Stimulated activated CD8-positive, alpha-beta memory T cell treated with anti-CD3 and anti-CD28 coated beads, Interleukin-4, amount 100 ng/mL, for 24 hours (primary cell): ENCODE data around the gene SCN8A.
A peak's percentile ranks its signal among the peaks of the same experiment; 100 is the strongest.

Source experiments
- DNase-seq: peaks from one replicate; pipeline ENCODE4 v3.0.0-alpha.2; 2020; ENCODE audit warnings: low read depth

SCN8A gene

GRCh38 chr12:51833448-51834227, 242.6 kb downstream of the SCN8A start:
- DNase-seq, result no peak

GRCh38 chr12:51834411-51834810, 243.4 kb downstream of the SCN8A start:
- no peak for DNase-seq

DNA sequence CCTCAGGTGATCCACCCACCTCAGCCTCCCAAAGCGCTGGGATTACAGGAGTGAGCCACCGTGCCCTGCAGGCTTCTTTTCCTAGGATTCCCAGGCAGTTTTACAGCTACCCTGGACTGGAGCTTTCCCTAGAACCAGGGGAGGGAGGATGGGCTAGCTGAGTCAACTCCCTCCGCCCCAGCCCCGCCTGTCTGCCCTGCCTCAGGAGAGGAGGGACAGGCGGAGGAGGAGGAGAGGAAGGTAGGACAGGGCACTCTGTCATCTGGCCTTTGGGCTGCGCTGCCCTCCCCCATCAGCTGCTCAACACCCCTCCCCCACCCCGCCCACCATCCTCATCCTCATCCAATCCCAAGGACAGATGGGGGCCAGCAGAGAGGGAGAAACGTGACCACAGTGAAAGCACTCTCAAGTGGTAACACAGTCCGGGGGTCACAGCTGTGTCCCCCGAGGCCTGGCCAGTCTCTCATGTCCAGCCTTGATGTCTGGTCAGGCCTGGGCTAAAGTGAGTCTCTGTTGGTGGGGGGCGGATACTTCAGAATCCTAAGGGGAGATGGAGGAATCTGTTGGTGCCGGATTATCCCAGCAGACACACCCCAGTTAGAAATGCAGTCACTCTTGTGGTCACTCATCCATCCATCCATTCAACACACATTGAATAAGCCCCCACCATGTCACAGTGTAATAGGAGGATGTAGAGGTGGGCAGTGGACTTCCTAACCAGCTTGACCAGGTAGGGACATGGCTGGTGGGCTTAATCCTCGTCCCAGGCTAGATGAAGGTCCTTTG, 245.2 kb downstream of the SCN8A start:
- no peak for DNase-seq

DNA sequence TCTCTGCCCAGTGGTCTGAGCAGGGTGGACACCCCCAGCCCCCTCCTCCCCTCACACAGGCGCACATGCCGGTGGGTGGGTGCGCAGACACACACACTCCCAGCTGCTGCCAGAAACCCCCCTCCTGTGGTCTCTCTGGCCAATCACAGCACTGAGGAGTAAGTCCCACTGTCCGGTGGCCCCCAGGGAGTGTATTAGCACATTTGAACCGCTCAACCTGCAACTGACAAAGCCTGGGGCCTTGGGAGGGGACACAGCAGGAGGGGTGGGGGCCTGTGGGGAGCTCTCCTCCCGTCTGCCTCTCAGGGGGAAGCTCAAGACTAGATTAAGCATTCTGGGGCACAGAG, 245.8 kb downstream of the SCN8A start:
- DNase-seq, result no peak

DNA sequence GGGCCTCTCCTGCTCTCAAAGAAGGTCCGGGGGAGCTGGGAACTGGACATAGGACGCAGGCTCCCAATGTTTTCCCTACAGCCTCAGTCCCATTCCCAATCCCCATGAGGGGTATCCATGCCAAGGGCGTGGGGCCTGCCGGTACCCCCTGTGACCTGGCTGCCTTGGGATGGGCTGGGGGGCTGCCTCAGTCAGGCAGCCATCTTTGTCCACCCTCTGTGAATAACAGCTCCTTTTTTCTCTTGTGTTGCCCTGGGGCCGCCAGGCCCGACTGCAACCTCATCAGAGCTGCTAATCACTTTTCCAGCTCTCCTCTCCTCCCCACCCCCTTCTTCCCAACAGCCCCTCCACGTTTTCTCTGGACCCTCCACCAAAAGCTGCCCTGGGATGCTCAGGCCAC, 246.3 kb downstream of the SCN8A start:
- no peak for DNase-seq

DNA sequence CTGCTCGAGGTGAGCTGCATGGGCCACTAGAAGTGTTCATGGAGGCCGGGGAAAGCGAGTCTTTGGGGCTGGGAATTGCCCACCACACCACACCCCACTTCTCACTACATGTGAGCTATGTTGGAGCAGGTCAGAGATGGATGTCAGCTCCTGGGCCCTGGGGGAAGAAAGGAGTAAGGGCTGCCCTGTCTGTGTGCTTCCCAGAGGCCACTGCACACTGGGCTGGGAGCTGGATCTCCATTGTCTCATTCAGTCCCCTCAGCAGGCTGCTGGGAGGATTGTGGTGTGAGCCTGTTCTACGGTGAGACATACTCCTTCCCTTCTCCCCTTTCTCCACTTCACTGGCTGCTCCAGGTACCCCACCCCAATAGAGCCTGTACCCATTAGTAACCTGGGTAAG, 247.0 kb downstream of the SCN8A start:
- DNase-seq, result no peak

GRCh38 chr12:51838762-51839161, 247.7 kb downstream of the SCN8A start:
- no peak for DNase-seq

DNA sequence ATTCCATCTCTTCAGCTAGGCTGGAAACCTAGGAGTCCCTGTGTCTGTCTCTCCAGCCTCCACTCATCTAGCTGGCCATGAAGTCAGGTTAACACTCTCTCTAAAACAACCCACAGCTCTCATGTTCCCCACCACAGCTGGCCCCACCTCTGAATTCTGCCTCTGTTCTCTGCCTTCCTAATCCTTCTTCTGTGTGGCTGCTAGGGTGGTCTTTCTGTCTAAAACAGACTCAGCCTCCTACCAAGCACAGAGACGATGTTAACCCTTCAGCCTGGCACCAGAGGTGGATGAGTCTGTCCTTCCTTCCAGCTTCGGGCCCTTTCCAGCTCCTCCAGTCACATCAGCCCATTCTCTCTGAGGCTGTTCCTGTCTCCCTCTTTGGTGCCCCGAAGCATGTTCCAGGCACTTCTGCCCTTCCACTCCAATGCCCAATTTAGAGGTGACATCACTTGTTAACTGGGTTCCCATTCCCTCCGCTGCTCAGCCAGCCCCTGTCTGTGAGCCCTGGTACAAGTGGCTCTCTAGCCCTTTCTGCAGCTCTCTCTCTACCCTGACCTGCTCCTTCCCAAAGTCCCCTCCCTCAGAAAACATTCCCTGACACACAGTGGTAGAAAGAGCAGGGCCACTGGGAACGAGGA, 248.4 kb downstream of the SCN8A start:
- DNase-seq, result no peak

- DNase-seq, result no peak
These were observed 249.9 kb downstream of the SCN8A start for GRCh38 chr12:51840966-51841365.

- DNase-seq, result no peak
These were observed 250.7 kb downstream of the SCN8A start for GRCh38 chr12:51841727-51842126.

- DNase-seq, result no peak
These were observed 253.8 kb downstream of the SCN8A start for GRCh38 chr12:51844854-51845253.

GRCh38 chr12:51845482-51845881, 254.4 kb downstream of the SCN8A start:
- DNase-seq, result no peak

DNA sequence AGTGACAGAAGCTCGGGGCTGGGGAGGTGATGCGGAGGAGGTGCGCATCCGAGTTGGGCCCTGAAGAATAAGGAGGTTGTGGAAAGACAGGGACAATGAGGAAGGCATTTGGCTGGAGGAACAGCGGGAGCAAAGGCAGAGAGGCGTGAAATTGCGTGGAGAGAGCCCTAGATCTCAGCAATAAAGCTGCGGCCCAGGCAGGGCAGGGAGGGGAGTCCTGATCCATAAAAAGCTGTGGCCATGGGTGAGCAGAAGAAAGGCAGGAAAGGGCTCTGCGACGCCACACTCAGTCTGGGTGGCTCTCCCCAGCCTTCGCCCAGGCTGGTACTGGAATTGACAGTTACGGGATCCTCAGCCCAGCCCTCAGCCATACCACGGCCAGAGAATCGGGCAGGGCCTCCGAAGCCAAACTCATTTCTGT, 255.2 kb downstream of the SCN8A start:
- no peak for DNase-seq

GRCh38 chr12:51846911-51847642, 256.0 kb downstream of the SCN8A start:
- DNase-seq, result peak; percentile 39

GRCh38 chr12:51847643-51848325, 256.8 kb downstream of the SCN8A start:
- no peak for DNase-seq

GRCh38 chr12:51848326-51848727, 257.3 kb downstream of the SCN8A start, which contains the start of gene FIGNL2:
Gene FIGNL2 (minus strand): TSS chr12:51848718. CDS start chr12:51822413, 26,305 bp downstream.
- no peak for DNase-seq

DNA sequence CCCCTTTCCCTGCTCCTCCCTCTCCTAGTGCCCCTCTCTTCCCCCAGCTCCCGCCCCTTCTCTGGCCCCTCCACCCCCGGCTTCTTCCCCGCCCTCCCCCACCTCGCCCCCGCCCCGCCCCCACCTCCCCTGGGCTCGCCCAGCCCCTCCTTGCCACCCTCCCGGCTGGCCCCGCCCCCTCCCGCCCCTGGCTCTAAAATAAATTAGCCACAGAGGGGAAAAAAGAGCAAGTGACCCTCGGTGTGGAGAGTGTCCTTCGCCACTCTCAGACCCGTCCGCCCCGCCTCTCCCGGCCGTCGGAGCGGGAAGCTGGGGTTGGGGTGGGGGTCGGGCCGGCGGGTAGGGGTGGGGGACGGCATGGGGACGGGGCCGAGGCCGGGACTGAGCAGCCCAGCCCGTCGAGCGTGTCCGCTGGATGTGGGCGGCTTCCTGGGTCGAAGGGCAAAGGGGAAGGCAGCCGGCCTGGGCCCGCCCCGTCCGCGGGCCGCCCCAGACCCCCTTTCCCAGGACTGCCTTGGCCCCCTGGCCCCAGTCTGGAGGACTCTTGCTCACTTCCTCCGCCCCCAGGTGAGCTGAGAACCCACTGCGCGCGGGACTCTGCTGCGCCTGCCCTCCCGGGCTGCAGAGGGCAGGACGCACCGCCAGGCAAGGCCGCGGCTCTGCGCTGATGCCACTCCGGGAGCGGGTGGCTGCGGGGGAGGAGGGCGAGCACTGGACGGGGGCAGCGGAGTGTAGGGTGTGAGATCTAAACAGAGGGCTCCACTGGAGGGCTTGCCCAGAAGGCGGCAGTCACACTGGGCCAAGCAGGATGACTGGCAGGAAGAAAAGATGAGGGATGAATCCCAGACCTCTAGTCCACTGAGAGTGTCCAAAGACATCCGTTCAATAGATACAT, 258.1 kb downstream of the SCN8A start:
- no peak for DNase-seq

GRCh38 chr12:51850081-51850964, 259.3 kb downstream of the SCN8A start:
- DNase-seq, result no peak

GRCh38 chr12:51850965-51851299, 259.9 kb downstream of the SCN8A start:
- DNase-seq, result no peak
